ENCODE data around the gene POU6F1.

Gene POU6F1

GRCh38 chr12:51156245-51156765, 61.6 kb downstream of the POU6F1 start:
- DNase-seq (ENCODE audit: low read depth): no peak

DNA sequence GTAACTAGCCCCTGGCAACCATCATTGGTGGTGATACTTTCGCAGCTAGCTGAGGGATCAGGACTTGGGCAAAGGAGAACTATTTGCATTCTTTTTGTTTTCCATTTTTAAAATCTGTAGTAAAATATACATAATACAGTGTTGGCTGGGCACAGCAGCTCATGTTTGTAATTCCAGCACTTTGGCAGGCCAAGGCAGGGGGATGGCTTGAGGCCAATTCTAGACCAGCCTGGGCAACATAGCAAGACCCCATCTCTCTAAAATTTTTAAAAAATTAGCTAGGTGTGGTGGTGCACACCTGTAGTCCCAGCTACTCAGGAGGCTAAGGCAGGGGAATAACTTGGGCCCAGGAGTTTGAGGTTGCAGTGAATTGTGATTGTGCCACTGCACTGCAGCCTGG, 64.9 kb downstream of the POU6F1 start:
- DNase-seq (ENCODE audit: low read depth): no peak

GRCh38 chr12:51150777-51151176, 67.1 kb downstream of the POU6F1 start:
- DNase-seq (ENCODE audit: low read depth): no peak

DNA sequence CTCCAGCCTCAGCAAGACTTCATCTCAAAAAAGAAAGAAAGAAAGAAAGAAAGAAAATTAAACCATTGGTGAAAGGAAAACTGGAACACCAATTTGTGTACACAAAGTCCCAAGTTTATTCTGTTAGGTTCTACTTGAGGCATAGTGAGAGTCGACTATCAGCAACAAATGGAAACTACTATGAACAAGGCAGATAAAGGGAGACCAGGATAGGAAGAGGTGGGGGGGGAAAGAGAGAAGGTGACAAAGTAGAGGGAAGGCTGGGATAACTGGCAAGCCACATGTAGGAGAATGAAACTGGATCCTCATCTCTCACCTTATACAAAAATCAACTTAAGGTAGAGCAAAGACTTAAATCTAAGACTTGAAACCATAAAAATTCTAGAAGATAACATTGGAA, 70.6 kb downstream of the POU6F1 start:
- no peak for DNase-seq (ENCODE audit: low read depth)

DNA sequence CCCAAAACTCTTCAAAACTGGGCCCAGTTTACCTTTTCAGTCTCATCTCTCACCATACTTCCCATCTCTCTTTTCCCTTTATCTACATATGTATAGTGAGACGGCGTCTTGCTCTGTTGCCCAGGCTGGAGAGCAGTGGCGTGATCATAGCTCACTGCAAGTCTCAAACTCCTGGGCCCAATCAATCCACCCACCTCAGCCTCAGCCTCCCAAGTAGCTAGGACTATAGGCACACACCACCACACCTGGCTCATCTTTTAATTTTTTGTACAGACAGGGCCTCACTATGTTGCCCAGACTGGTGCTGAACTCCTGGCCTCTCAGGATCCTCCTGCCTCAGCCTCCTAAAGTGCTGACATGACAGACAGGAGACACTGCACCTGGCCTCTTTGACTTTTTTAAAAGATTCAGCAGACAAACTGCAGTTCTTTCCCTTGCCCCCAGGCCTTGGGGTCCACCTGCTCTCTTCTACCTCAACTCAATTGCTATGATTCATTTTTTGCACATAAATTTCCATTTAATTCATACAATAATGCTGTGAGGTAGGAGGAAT, 78.5 kb downstream of the POU6F1 start:
- DNase-seq (ENCODE audit: low read depth): no peak

Measured in T follicular helper cell (primary cell).